NT2/D1 (cell line): ENCODE measurements around the gene SORBS2.

Experiments
- SUZ12 ChIP-seq: IDR thresholded peaks from 2 replicates; pipeline ENCODE4 v1.6.1; 2011; ENCODE audit not compliant: insufficient read length, insufficient read depth; ENCODE audit errors: extremely low read depth
- YY1 ChIP-seq: IDR thresholded peaks from 2 replicates; pipeline ENCODE4 v1.6.1; 2011; ENCODE audit not compliant: insufficient read length, insufficient read depth
- ZNF274 ChIP-seq: IDR thresholded peaks from 2 replicates; pipeline ENCODE4 v1.6.1; 2011; ENCODE audit warnings: mild to moderate bottlenecking, low read depth, low read length

GRCh38 chr4:185640811-185641675 is 171.0 kb downstream of the SORBS2 start:
- TF ChIP-seq ZNF274, result no peak
- no peak for TF ChIP-seq SUZ12
- no peak for TF ChIP-seq YY1
